HG03521 (cell line): Measurements from ENCODE around the gene SLC25A26.

Experiments
- ATAC-seq: cut with Tn5 transposase; IDR thresholded peaks from one replicate; pipeline ENCODE4 v1.9.1; 2021; ENCODE audit warnings: mild to moderate bottlenecking, moderate library complexity; ENCODE audit not compliant: unreplicated experiment

Gene SLC25A26

DNA sequence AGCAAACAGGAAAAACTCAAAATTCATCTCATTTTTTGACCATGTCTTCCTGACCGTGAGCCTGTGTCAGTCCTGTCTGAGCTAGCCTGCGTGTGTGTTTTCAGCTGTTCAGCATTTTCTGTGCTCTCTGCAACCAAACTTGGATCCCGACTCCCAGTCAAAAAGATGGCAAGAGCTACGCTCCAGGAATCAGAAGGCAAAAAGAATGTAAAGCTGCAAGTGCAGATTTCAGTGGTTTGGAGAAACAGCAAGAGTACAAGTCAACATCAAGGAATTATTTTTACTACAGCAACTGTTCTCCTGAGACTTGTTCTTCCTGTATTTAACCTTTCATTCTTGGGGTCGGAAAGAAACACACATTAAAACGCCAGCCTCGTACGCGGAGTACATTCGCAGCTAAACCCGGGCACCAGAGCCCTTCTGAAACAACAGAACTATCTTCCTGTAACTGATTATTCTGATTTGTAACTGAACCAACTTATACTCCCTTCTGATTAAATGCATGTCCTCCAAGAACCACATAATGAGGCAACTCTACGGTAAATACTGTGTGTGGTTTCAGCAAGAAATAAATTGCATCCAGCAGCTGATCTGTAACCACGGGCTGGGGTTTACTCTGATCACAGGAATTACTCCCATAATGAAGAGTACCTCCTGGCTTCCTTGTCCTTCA, 172.7 kb downstream of the SLC25A26 start:
- no peak for ATAC-seq

DNA sequence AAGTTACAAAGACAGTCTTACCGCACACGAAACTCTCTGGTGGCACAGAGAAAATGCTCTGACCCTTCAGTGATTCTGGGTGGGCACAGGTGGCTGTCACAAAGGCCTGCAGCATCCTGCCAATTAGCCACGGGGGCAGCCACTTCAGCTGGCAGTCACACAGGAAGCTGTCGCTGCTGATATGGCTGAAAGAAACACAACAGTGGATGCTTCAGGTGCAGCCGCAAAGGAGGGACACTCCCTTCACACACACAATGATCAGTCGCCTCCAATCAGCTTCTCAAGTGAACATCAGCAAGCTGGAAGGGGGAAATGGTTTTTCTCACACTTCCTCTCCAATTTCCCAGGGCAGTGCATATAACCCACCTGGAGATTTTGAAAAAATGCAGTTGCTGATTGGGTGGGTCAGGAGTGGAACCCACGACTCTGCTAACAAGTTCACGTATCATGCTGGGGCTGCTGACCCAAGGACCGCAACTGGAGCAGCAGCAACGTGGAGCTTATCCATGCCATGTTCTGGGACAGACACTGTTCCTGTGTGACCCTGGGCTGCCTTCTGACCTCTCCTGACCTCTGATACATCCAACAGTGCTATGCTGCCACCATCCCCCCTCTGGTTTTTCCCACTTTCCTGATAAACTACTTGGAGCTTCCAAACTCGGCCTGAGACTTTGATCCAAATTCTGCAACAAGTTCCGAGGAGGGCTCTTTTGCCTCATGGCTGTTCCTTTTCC, 173.4 kb downstream of the SLC25A26 start:
- ATAC-seq = peak; percentile 78

DNA sequence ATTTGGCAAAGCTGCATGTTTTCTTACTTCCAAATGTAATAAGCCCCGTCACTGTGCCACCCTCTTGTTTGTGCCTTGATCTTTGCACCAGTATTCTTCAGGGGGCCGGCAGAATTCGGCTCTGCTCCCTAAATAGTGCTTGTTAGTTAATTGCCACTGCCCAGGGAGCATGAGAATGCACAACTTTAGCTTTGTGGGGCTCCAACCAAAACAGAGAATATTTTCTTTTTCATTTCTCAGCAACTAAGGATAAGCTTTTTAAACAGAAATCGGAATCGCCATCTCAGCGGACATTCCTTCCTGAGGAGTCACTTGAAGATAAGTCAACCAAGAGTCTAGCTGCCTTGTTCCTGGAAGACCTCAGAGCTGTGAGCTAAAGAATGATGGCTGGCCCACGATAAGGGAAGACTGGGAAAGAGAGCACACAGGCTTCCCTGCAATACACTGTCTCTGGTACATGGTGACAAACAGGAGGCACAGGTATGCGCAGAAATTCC, 174.0 kb downstream of the SLC25A26 start:
- ATAC-seq = no peak

DNA sequence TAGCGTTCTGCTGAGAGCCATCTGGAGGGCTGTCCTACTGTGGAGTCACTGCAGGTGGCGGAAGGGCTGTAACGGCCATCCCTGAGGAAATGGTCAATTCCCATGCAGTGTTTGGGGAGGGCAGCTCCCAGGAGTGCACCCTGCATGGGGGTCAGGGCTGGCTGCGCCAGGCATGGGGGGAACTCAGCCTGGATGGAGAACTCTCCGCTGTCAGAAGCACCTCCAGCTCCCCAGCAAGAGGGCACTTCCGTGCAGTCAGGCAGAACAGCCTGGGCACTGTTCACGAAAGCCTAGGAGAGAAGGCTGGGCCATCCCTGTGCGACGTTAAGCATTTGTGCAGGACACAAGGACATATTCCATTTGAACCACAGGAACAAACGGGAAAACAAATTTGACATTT, 174.8 kb downstream of the SLC25A26 start:
- no peak for ATAC-seq

DNA sequence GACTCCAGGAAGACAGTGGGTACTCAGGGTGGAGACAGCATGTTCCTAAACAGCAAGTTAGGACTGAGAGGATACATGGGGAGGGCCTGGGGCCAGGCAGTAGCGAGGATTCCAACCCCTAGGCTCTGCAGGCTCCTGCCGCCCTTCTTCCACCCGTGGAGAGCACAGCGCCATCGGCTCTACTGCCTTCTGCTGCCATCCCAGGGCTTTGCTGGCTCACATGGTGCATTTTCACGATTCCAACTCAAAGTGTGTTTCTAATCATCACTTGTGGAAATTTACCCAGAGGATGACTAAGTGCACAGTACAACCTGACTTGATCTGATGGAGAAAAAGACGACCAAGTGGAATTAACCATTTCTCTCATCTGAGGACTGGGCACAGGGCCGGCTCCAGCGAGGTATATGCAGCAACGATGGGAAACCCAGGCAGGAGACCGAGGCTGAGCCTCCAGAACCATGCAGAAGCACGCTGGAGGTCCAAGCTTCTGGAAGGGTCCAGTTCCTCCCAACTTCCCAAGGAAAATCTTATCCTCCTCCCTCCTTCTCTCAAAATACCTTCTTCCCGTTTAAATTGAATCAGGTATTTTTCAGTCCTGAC, 175.5 kb downstream of the SLC25A26 start:
- ATAC-seq = no peak

DNA sequence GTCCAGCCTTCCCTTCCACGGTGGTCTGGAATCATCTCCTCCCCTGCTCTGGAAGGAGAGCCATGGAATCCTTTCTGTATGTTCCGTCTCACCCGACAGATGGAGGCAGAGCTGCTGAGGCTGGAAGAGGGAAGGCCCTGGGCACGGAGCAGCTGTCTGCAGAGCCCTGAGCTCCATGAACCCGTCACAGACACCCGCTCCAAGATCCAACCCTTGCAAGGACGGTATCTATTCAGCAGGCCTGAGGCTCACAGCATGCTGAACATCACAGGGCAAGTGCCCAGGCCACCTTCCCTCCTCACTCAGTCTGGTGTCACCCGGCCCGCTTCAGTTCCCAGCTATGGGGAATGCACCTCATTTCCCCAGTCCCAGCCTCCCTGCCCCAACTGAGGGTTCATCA, 176.1 kb downstream of the SLC25A26 start:
- ATAC-seq = no peak

DNA sequence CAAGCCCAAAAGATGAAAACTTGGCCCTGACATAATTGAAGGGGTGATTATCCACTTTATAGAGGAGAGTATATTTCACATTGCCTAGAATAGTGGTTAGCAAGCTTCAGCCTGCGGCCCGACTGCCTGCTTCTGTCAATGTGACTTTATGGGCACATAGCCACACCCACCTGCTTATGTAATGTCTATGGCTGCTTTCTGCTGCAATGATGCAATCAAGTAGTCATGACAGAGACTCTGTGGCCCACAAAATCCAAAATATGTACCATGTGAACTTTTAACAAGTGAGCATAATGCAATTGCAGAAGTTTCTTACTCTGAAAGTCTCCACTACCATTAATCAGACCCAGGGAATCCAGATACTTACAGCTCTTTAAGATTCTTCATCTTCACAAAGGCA, 176.9 kb downstream of the SLC25A26 start:
- no peak for ATAC-seq

DNA sequence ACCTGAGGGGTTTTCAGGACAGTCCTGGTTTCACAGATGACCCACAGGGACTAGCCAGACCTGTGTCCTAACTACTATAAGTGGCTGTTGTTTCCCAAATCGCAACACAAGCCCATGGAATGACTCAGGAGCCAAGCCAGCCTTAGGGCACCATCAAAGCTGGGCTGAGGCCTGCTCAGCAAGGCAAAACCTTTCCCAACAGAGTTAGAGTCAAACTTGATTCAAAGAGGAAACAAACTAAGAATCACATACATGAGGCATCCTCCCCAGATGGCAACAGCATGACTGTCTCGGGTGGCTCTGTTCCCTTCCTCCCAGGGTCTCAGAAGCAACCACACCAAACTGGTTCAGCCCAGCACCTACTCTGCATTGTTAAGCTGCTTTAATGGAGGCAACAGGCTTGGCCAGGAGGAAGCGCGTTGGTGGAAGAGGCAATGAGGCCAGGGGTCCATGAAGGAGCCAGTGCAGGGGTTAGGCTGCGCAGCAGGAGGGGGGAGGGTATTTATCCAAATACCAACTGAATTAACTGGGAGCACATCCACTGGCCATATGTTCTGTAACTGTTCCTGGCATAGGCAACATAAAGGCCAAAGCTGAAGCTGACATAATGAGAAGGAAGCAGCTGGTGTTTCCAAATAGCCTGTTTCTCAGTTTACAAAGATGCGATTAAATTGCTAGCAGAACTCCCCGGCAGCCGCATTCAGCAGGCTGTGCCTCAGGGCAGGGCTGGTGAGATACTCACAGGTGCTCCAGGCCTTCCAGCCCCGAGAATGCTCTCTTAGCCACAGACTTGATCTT, 177.6 kb downstream of the SLC25A26 start:
- ATAC-seq = no peak

DNA sequence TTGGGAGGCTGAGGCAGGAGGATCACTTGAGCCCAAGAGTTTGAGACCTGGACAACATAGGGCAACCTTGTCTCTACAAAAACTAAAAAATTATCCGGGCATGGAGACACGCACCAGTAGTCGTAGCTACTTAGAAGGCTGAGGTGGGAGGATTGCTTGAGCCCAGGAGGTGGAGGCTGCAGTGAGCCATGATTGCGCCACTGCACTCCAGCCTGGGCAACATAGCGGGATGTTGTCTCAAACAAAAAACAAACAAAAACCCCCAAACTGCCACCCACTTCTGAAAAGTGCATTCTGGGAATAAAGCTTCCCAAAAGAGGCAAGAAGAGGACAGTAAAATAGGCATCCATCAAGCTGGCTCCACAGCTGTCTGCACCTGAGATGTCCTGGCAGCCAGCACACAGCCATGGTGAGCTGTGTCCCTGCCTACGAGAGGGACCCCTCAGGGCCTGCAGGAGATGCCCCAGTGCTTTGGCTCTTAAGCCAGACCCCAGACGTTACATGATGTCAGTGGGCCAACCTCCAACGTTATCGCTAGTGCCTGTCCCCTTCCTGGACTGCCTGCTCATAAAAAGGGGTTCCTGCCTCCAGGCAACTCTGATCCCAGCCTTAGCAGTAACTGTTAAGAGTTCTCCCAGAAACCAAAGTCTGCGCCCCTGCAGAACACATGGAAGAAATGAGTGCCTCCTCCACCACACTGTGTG, 178.9 kb downstream of the SLC25A26 start:
- ATAC-seq = no peak

DNA sequence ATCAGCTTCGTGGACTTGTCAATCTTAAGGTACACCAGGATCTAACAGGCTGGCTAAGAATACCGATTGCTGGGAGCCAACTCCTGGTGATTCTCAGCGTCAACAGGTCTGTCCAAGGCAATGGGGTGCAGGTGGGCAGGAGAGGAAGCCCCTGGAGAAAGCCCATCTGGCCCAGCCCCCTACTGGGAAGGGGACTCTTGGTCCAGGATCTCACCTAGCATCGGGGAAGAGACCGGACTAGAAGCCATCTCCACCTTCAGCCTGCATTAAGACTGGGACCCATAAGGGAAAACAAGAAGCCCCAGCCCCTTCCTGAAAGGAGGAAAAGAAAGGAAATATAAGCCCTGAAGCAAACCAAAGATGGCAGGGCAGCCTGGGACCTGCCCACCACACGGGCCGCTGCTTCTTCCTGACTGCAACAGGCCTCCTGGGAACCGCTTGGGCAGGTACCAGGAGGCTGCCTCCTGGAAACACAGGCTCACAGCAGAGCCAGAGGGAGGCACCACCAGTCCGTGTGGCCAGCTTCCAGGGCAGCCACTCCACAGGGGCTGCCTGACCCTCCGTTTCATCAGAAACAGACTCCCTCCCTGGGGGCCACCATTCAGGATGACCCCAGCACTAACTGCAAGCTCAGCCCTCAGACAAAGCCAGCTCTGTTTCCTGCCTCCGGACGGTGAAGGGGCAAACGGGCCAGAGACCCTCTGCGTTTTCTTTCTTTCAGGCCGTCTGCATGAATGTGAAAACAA, 179.8 kb downstream of the SLC25A26 start:
- no peak for ATAC-seq

DNA sequence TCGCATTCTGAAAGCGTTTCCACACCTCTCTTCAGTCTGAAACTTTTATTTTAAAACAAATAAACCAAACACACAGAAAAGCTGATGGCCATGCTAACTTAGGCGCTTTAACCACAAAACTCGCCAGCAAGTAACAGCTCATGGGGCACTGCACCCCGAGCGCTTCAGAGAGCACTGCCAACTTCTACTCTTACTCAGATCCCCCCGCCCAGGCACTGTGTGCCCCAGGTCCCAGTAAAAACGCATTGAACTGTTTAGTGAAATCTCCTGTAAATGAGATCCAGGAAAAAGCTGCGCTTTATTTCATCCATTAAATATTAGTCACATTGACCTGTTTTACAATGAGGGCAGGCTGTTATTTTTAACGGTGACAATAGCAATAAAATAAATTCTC, 180.4 kb downstream of the SLC25A26 start:
- no peak for ATAC-seq

DNA sequence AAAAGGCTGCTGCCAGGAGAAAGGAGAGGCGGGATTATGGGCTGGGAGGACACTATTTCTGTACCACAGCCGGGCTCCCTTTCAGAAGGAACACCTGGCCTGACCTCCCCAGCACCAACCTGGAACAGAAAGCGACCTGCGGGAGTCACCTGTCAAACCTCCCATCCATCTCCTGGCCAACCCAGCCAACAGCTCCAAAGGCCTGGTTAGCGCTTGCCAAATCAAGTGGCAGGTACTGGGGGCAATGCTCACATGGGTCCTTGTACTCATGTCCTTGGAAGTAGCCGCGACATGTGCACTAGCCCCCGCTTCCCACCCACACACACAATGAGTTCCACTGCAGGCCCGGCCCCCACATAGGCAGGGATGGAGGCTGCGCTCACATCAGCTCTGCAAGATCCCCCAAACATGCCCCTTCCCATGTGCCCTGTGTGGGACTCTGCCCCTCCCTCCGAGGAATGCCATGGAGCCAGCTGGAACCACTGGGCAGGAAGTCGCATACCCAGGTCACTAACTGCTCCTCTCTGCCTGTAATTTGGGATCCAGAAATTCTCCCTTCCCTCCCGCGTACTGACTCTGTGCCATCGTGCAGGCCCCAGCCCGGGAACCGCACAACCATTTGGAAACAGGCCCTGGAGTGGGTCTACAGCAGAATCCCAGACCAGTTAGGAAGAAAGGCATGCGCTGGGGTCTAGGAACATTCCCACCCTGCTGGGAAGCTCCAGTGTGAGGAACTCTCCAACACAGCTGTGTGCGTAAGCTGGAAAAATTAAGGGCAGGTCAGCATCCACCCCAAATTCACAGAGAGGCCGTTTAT, 181.1 kb downstream of the SLC25A26 start:
- no peak for ATAC-seq

DNA sequence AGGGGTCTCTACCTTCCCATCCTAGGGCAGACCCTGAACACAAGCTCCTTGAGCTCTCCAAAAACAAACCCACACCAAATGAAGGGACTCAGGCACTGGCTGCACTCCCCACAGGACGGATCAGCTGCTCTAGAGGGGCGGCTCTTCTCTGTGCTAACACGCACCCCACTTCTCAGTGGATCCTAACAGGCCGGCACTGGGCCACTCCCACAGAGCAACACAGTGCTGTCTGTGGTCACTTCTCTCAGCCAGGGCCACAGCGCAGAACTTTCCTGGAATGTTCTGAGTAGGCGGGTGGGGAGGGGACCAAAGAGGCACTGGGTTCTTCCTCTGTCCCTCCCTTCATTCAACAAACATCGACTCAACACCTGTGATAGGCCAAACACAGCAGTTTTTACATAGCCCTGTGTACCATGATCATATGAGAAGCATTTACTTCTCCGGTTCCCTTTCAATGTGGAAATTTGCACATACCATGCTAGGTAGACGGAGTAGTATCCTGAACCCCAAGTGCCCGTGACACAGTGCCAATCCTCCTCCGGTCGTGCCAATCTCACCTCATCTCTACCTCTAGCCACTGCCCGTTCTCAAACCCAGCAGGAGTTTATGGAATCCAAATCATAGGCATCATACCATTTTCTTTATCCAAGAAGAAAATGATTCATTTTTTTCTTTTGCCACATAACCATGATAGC, 181.9 kb downstream of the SLC25A26 start:
- no peak for ATAC-seq

DNA sequence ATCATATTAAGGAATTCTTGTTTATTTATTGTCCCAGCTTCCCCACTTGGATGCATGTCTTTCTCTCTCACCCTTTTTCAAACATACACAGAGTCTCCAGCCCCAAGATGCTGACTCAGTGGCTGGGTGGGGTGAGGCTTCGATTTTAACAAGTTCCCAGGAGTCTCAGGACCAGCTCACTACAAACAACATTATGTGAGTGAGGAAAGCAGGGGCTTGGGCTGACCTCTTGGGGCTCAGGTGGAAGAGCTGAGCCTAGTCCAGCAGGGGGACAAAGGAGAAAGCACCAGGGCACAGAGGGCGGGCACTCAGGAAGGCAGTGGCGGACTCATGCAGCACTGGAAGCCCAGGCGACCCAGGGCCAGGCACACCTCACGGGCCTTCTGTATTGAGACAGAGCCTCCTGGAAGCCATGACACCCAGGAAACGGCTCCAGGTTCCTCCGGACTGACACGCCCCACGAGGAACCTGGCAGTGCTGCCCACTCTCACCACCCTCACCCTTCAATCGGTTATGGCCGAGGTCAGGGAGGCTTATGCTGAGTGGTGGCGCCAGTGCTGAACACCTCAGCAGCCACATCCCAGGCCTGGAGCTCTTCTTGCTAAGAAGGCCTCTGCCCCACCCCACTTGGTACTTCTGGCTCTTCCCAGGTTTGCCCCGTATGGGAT, 182.7 kb downstream of the SLC25A26 start:
- no peak for ATAC-seq

DNA sequence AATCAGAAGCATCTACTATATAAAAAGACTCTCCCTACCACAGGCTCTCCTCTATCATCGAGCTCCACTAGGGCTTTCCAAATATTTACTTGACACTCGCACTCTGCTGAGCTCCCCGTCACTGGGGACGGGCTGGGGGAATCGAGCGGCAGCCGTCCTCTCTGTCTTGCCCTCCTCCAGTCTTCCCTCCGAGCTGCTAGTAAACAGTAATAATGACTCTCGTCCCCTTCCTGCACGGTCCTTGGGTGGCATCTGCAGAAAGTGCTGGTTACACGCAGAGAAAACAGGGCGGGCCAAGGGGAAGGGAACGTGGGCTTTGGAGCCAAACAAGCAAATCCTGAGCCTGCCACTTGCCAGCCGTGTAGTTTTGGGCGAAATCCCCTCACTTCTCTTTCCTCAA, 183.4 kb downstream of the SLC25A26 start:
- ATAC-seq = no peak

DNA sequence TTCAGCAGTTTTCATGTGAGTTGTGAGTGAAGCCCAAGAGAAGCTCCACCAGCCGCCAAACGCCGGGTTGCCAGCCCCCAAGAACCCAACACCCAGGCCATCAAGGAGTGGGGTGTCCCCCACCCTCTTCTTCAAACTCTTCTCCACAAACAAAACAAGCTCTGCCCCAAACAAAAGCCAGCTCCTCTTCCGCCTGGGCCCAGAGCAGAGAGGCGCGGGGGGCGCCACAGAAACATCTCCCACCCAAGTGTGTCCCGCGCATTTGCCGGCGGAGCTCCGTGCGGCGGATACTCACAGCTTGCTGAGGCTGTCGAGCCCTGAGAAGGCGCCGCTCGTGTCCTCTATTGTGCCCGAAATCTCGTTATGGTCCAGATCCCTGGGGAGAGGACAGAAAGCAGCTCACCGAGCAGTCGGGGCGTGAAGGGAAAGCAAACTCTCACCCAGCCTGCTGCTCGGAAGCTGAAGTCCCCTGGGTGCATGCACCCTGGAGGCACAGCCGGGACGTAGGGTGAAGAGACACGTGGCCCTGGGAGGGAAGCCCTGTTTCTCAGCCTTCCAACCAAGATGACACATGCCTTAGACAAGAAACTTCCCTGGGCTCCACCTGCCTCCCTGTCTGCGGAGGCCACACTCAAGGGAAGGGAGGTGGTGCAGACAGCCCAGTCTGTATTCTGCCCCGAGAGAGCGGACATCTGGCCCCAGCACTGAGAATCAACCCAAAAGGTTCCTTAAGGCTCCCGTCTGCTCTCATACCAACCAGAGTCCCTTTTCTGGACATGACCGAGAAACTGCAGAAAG, 184.3 kb downstream of the SLC25A26 start:
- no peak for ATAC-seq

DNA sequence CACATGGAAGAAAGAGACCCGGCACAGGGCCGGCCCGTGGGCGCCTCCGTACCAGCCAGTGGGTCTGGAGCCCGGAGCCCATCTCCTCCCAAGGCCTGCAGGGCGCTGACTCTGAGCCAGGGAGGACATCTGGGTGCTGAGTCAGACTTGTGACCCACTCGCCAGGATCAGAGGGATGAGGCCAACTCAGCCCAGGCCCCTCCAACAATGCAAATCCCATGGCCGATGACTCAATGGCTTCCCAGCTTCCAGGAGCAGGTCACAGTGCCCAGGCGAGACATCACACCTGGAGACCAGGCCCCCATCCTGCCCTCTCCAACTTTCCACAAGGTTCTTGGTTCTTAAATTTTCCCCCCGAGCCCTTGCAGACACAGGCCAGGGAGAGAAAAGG, 184.9 kb downstream of the SLC25A26 start:
- no peak for ATAC-seq
